Measurements from ENCODE around the gene GTSE1. TPM values are rescaled to one million over a fixed set of nuclear protein-coding genes. Genes with fewer than 3 reads are reported as not detected.

The GTSE1 gene
- total RNA-seq, 1 donor from 2014 or later, result 0.95 TPM

GRCh38 chr22:46320716-46321386, 24.2 kb downstream of the GTSE1 start:
- Mint-ChIP-seq H3K27me3 (no peaks in the 10 kb centered on the region), H3K9me3 (no peaks in the 10 kb centered on the region), H3K4me1 (no peaks in the 10 kb centered on the region), H3K27ac (no peak overlapping the region), H3K36me3 (ENCODE audit: low read depth) (no peaks in the 10 kb centered on the region), H3K4me3 (no peak overlapping the region)
- CTCF ChIA-PET, result interaction anchor here (0.6 kb wide), 1 partner anchor 13 kb away, joined by 3 read pairs; no protein-coding TSS in a partner anchor
- no peak for TF ChIP-seq CTCF (IDR thresholded peaks at IDR 0.05)
- POLR2A ChIA-PET, result no interaction called here
- ATAC-seq (ENCODE audit: low read depth), result no peak
- no peak for DNase-seq
- intact Hi-C loops (cut with micrococcal nuclease), result no loop called here

- ChIA-PET POLR2A (no interaction called here), CTCF (no interaction called here)
- DNase-seq (no peak), ATAC-seq (ENCODE audit: low read depth) (no peak)
- Mint-ChIP-seq H3K4me3 (no peak overlapping the region), H3K9me3 (no peaks in the 10 kb centered on the region), H3K4me1 (no peaks in the 10 kb centered on the region), H3K27me3 (no peaks in the 10 kb centered on the region), H3K36me3 (ENCODE audit: low read depth) (no peaks in the 10 kb centered on the region), H3K27ac (no peak overlapping the region)
- intact Hi-C loops (cut with micrococcal nuclease), result no loop called here
- no peak for TF ChIP-seq CTCF (IDR thresholded peaks at IDR 0.05)
These were observed 26.0 kb downstream of the GTSE1 start for GRCh38 chr22:46322711-46323110.

- POLR2A ChIA-PET, result no interaction called here
These were observed 26.5 kb downstream of the GTSE1 start for GRCh38 chr22:46323162-46323561.

GRCh38 chr22:46326066-46326680, 29.5 kb downstream of the GTSE1 start:
- H3K36me3 Mint-ChIP-seq (ENCODE audit: low read depth), result no peaks in the 10 kb centered on the region
- intact Hi-C loops (cut with micrococcal nuclease), result no loop called here
- ChIA-PET POLR2A (no interaction called here), CTCF (interaction anchor here (0.6 to 1.5 kb wide), 2 partner anchors 36 to 320 kb away, joined by 3 to 4 read pairs; no protein-coding TSS in a partner anchor)
- H3K4me3 Mint-ChIP-seq, result no peak overlapping the region
- no peak for TF ChIP-seq CTCF (IDR thresholded peaks at IDR 0.05)
- no peaks in the 10 kb centered on the region for H3K27me3 Mint-ChIP-seq
- H3K4me1 Mint-ChIP-seq, result no peaks in the 10 kb centered on the region
- no peaks in the 10 kb centered on the region for H3K9me3 Mint-ChIP-seq
- DNase-seq (no peak), ATAC-seq (ENCODE audit: low read depth) (no peak)
- H3K27ac Mint-ChIP-seq, result no peak overlapping the region

More at GRCh38 chr22:46323162-46323561, 26.5 kb downstream of the GTSE1 start:
- Mint-ChIP-seq H3K36me3 (ENCODE audit: low read depth) (no peaks in the 10 kb centered on the region), H3K27ac (no peak overlapping the region), H3K4me3 (no peak overlapping the region), H3K9me3 (no peaks in the 10 kb centered on the region), H3K4me1 (no peaks in the 10 kb centered on the region), H3K27me3 (no peaks in the 10 kb centered on the region)
- no peak for TF ChIP-seq CTCF (IDR thresholded peaks at IDR 0.05)
- ATAC-seq (ENCODE audit: low read depth) (no peak), DNase-seq (no peak)
- intact Hi-C loops (cut with micrococcal nuclease), result no loop called here
- CTCF ChIA-PET, result no interaction called here

GRCh38 chr22:46327691-46328465, 31.2 kb downstream of the GTSE1 start:
- no peaks in the 10 kb centered on the region for H3K27me3 Mint-ChIP-seq
- ChIA-PET POLR2A (no interaction called here), CTCF (interaction anchor here (1.0 to 1.5 kb wide), 3 partner anchors 40 to 332 kb away, joined by 3 read pairs; no protein-coding TSS in a partner anchor)
- no peak overlapping the region for H3K27ac Mint-ChIP-seq
- ATAC-seq (ENCODE audit: low read depth), result no peak
- intact Hi-C loops (cut with micrococcal nuclease), result no loop called here
- no peak overlapping the region for H3K4me3 Mint-ChIP-seq
- H3K36me3 Mint-ChIP-seq (ENCODE audit: low read depth), result no peaks in the 10 kb centered on the region
- no peak for DNase-seq
- H3K4me1 Mint-ChIP-seq, result no peaks in the 10 kb centered on the region
- TF ChIP-seq CTCF (IDR thresholded peaks at IDR 0.05), result no peak
- no peaks in the 10 kb centered on the region for H3K9me3 Mint-ChIP-seq

Data from activated B cell treated with CpG ODN at 0.5 μM for 24 hours (primary cell).